ENCODE measurements around the gene ABCD3.
A peak's percentile ranks its signal among the peaks of the same experiment; 100 is the strongest.

The ABCD3 gene

GRCh38 chr1:94541246-94542087 is 123.3 kb downstream of the ABCD3 start, which contains the start of gene F3:
TSS of gene F3 (minus strand) at chr1:94541759. CDS start at chr1:94541636, 123 bp downstream.
- DNase-seq (ENCODE audit: insufficient read length, low spot score) = peak; percentile 42

GRCh38 chr1:94542088-94542870 is 124.1 kb downstream of the ABCD3 start:
- no peak for FAIRE-seq
- peak; percentile 8 for DNase-seq (ENCODE audit: insufficient read length, low spot score)
- TF ChIP-seq POU2F2 (IDR thresholded peaks at IDR 0.05; ENCODE audit: low read depth, low read length) (no peak), POLR2AphosphoS5 (IDR thresholded peaks at IDR 0.05; ENCODE audit: low read depth, low read length) (no peak), TAF1 (IDR thresholded peaks at IDR 0.05; ENCODE audit: low read depth, low read length) (no peak), POLR2A (IDR thresholded peaks at IDR 0.05; ENCODE audit: low read depth, low read length) (no peak), SPI1 (IDR thresholded peaks at IDR 0.05; ENCODE audit: low read depth, low read length) (no peak), PAX5 (IDR thresholded peaks at IDR 0.05; ENCODE audit: insufficient read depth, low read length, severe bottlenecking) (no peak)

More at GRCh38 chr1:94541246-94542087, 123.3 kb downstream of the ABCD3 start, which contains the start of gene F3:
- FAIRE-seq = no peak
- no peak for TF ChIP-seq POLR2AphosphoS5 (IDR thresholded peaks at IDR 0.05; ENCODE audit: low read depth, low read length)
- TF ChIP-seq PAX5 (IDR thresholded peaks at IDR 0.05; ENCODE audit: insufficient read depth, low read length, severe bottlenecking) = no peak
- no peak for TF ChIP-seq POLR2A (IDR thresholded peaks at IDR 0.05; ENCODE audit: low read depth, low read length)
- TF ChIP-seq POU2F2 (IDR thresholded peaks at IDR 0.05; ENCODE audit: low read depth, low read length) = no peak
- TF ChIP-seq TAF1 (IDR thresholded peaks at IDR 0.05; ENCODE audit: low read depth, low read length) = no peak

- FAIRE-seq (no peak), DNase-seq (ENCODE audit: insufficient read length, low spot score) (no peak)
- TF ChIP-seq POLR2AphosphoS5 (IDR thresholded peaks at IDR 0.05; ENCODE audit: low read depth, low read length) = no peak
- TF ChIP-seq POU2F2 (IDR thresholded peaks at IDR 0.05; ENCODE audit: low read depth, low read length) = no peak
- TF ChIP-seq TAF1 (IDR thresholded peaks at IDR 0.05; ENCODE audit: low read depth, low read length) = no peak
- no peak for TF ChIP-seq POLR2A (IDR thresholded peaks at IDR 0.05; ENCODE audit: low read depth, low read length)
- no peak for TF ChIP-seq PAX5 (IDR thresholded peaks at IDR 0.05; ENCODE audit: insufficient read depth, low read length, severe bottlenecking)
- no peak for TF ChIP-seq SPI1 (IDR thresholded peaks at IDR 0.05; ENCODE audit: low read depth, low read length)
Observed at GRCh38 chr1:94543001-94543400, 124.8 kb downstream of the ABCD3 start.

GRCh38 chr1:94543893-94544635 is 125.9 kb downstream of the ABCD3 start:
- TF ChIP-seq PAX5 (IDR thresholded peaks at IDR 0.05; ENCODE audit: insufficient read depth, low read length, severe bottlenecking) = no peak
- no peak for TF ChIP-seq SPI1 (IDR thresholded peaks at IDR 0.05; ENCODE audit: low read depth, low read length)
- TF ChIP-seq POU2F2 (IDR thresholded peaks at IDR 0.05; ENCODE audit: low read depth, low read length) = no peak
- TF ChIP-seq TAF1 (IDR thresholded peaks at IDR 0.05; ENCODE audit: low read depth, low read length) = no peak
- no peak for TF ChIP-seq POLR2AphosphoS5 (IDR thresholded peaks at IDR 0.05; ENCODE audit: low read depth, low read length)
- no peak for TF ChIP-seq POLR2A (IDR thresholded peaks at IDR 0.05; ENCODE audit: low read depth, low read length)
- no peak for DNase-seq (ENCODE audit: insufficient read length, low spot score)
- no peak for FAIRE-seq

GRCh38 chr1:94544706-94545490 is 126.7 kb downstream of the ABCD3 start:
- FAIRE-seq = no peak
- DNase-seq (ENCODE audit: insufficient read length, low spot score) = no peak

GRCh38 chr1:94549706-94550105 is 131.5 kb downstream of the ABCD3 start:
- no peak for DNase-seq (ENCODE audit: insufficient read length, low spot score)
- TF ChIP-seq TAF1 (IDR thresholded peaks at IDR 0.05; ENCODE audit: low read depth, low read length) (no peak), POLR2A (IDR thresholded peaks at IDR 0.05; ENCODE audit: low read depth, low read length) (no peak), PAX5 (IDR thresholded peaks at IDR 0.05; ENCODE audit: insufficient read depth, low read length, severe bottlenecking) (no peak), POLR2AphosphoS5 (IDR thresholded peaks at IDR 0.05; ENCODE audit: low read depth, low read length) (no peak), POU2F2 (IDR thresholded peaks at IDR 0.05; ENCODE audit: low read depth, low read length) (no peak), SPI1 (IDR thresholded peaks at IDR 0.05; ENCODE audit: low read depth, low read length) (no peak)

More at GRCh38 chr1:94544706-94545490, 126.7 kb downstream of the ABCD3 start:
- TF ChIP-seq TAF1 (IDR thresholded peaks at IDR 0.05; ENCODE audit: low read depth, low read length) = no peak
- TF ChIP-seq PAX5 (IDR thresholded peaks at IDR 0.05; ENCODE audit: insufficient read depth, low read length, severe bottlenecking) = no peak
- no peak for TF ChIP-seq POLR2AphosphoS5 (IDR thresholded peaks at IDR 0.05; ENCODE audit: low read depth, low read length)
- TF ChIP-seq POLR2A (IDR thresholded peaks at IDR 0.05; ENCODE audit: low read depth, low read length) = no peak
- TF ChIP-seq SPI1 (IDR thresholded peaks at IDR 0.05; ENCODE audit: low read depth, low read length) = no peak
- no peak for TF ChIP-seq POU2F2 (IDR thresholded peaks at IDR 0.05; ENCODE audit: low read depth, low read length)

GRCh38 chr1:94550396-94550795 is 132.2 kb downstream of the ABCD3 start:
- TF ChIP-seq POLR2AphosphoS5 (IDR thresholded peaks at IDR 0.05; ENCODE audit: low read depth, low read length) (no peak), POLR2A (IDR thresholded peaks at IDR 0.05; ENCODE audit: low read depth, low read length) (no peak), SPI1 (IDR thresholded peaks at IDR 0.05; ENCODE audit: low read depth, low read length) (no peak), POU2F2 (IDR thresholded peaks at IDR 0.05; ENCODE audit: low read depth, low read length) (no peak), PAX5 (IDR thresholded peaks at IDR 0.05; ENCODE audit: insufficient read depth, low read length, severe bottlenecking) (no peak), TAF1 (IDR thresholded peaks at IDR 0.05; ENCODE audit: low read depth, low read length) (no peak)
- DNase-seq (ENCODE audit: insufficient read length, low spot score) (no peak), FAIRE-seq (no peak)

More at GRCh38 chr1:94549706-94550105, 131.5 kb downstream of the ABCD3 start:
- no peak for FAIRE-seq

- FAIRE-seq = no peak
- TF ChIP-seq POLR2AphosphoS5 (IDR thresholded peaks at IDR 0.05; ENCODE audit: low read depth, low read length) = no peak
- TF ChIP-seq POLR2A (IDR thresholded peaks at IDR 0.05; ENCODE audit: low read depth, low read length) = no peak
- no peak for TF ChIP-seq TAF1 (IDR thresholded peaks at IDR 0.05; ENCODE audit: low read depth, low read length)
- TF ChIP-seq SPI1 (IDR thresholded peaks at IDR 0.05; ENCODE audit: low read depth, low read length) = no peak
- TF ChIP-seq POU2F2 (IDR thresholded peaks at IDR 0.05; ENCODE audit: low read depth, low read length) = no peak
- no peak for TF ChIP-seq PAX5 (IDR thresholded peaks at IDR 0.05; ENCODE audit: insufficient read depth, low read length, severe bottlenecking)
- DNase-seq (ENCODE audit: insufficient read length, low spot score) = no peak
Observed at GRCh38 chr1:94550800-94551241, 132.6 kb downstream of the ABCD3 start.

All from GM12891 (cell line).